H1 (cell line): ENCODE data around the gene FOXC1. TPM values are rescaled to one million over a fixed set of nuclear protein-coding genes. Genes with fewer than 3 reads are reported as not detected.

ENCODE experiments used
- CTCF ChIA-PET: fragments of 300-600 bp; sonication (Branson Sonifier 250); formaldehyde crosslinking; loops from one replicate; lab custom pipeline; 2021; ENCODE audit not compliant: partially characterized antibody; lab: Charles Lee
- POLR2A ChIA-PET: fragments of 300-600 bp; sonication (Branson Sonifier 250); formaldehyde crosslinking; loops from one replicate; lab custom pipeline; 2021; ENCODE audit warnings: inconsistent platforms; ENCODE audit not compliant: partially characterized antibody; lab: Charles Lee
- DNase-seq, 2 experiments: peaks; one replicate each; pipeline versions ENCODE4 v3.0.0 to v3.0.0-alpha.2; 2010 to 2022; ENCODE audit warnings: low spot score in 2 of 2, low read depth in 1 of 2, mixed read lengths in 1 of 2
- FAIRE-seq: peaks from 2 replicates; lab custom pipeline; 2011; peaks lifted over from hg19 to GRCh38; lab: Jason Lieb, UNC
- H2AFZ ChIP-seq: 2 replicates; pipeline ENCODE4 v1.8.1; 2012; ENCODE audit warnings: low read length, inconsistent platforms
- H2AK5ac ChIP-seq: 2 replicates; pipeline ENCODE4 v1.6.1; 2013; ENCODE audit warnings: low read depth, low read length
- H2BK120ac ChIP-seq: replicated peaks from 2 replicates; pipeline ENCODE3; 2013; ENCODE audit warnings: low read depth, low read length, inconsistent platforms
- H2BK12ac ChIP-seq: 2 replicates; pipeline ENCODE4 v1.6.1; 2013; ENCODE audit warnings: low read depth, low read length
- H2BK15ac ChIP-seq: 2 replicates; pipeline ENCODE4 v1.6.1; 2013; ENCODE audit warnings: low read length
- H2BK20ac ChIP-seq: 2 replicates; pipeline ENCODE4 v1.6.1; 2013; ENCODE audit warnings: low read length
- H2BK5ac ChIP-seq: 2 replicates; pipeline ENCODE4 v1.6.1; 2013; ENCODE audit warnings: low read depth, low read length
- H3K14ac ChIP-seq: 2 replicates; pipeline ENCODE4 v1.6.1; 2013; ENCODE audit warnings: inconsistent platforms; ENCODE audit not compliant: insufficient read length
- H3K18ac ChIP-seq: 2 replicates; pipeline ENCODE4 v1.6.1; 2013; ENCODE audit warnings: low read length; ENCODE audit errors: extremely low read depth
- H3K23ac ChIP-seq: 2 replicates; pipeline ENCODE4 v1.6.1; 2013; ENCODE audit warnings: inconsistent platforms; ENCODE audit not compliant: insufficient read length
- H3K23me2 ChIP-seq: 2 replicates; pipeline ENCODE4 v1.6.1; 2013; ENCODE audit warnings: low read depth, low read length
- H3K27ac ChIP-seq: 2 replicates; pipeline ENCODE4 v1.6.1; 2011; ENCODE audit warnings: low read depth, low read length, inconsistent platforms
- H3K27me3 ChIP-seq, 4 experiments: replicated peaks in 1 of 4; 1 replicate in 1 of 4; 2 replicates in 3 of 4; pipeline versions ENCODE4 v1.6.1 to v1.8.1; 2011 to 2013; ENCODE audit warnings: low read length in 3 of 4, mild to moderate bottlenecking in 3 of 4, inconsistent platforms in 2 of 4, mixed read lengths in 2 of 4, moderate library complexity in 1 of 4; ENCODE audit not compliant: control insufficient read depth in 3 of 4, insufficient read depth in 3 of 4; ENCODE audit errors: extremely low read depth in 1 of 4
- H3K36me3 ChIP-seq, 4 experiments: 2 replicates each; pipeline versions ENCODE4 v1.6.1 to v1.8.1; 2011 to 2013; ENCODE audit warnings: mild to moderate bottlenecking in 4 of 4, low read length in 3 of 4, moderate library complexity in 2 of 4, control low read depth in 1 of 4, inconsistent platforms in 1 of 4; ENCODE audit not compliant: insufficient read depth in 4 of 4, control insufficient read depth in 2 of 4
- H3K4ac ChIP-seq: replicated peaks from 2 replicates; pipeline ENCODE3; 2013; ENCODE audit warnings: low read length, low read depth, mixed read lengths, inconsistent platforms; ENCODE audit not compliant: insufficient read length
- H3K4me1 ChIP-seq, 4 experiments: replicated peaks in 1 of 4; 1 replicate in 1 of 4; 2 replicates in 3 of 4; pipeline versions ENCODE4 v1.6.1 to v1.8.1; 2011 to 2013; ENCODE audit warnings: low read length in 3 of 4, inconsistent platforms in 2 of 4, mixed read lengths in 1 of 4; ENCODE audit not compliant: insufficient read depth in 4 of 4, control insufficient read depth in 3 of 4
- H3K4me2 ChIP-seq, 2 experiments: 2 replicates each; pipeline versions ENCODE4 v1.6.1 to v1.8.1; 2011 to 2013; ENCODE audit warnings: low read depth in 2 of 2, low read length in 2 of 2, control low read depth in 1 of 2, inconsistent platforms in 1 of 2, mild to moderate bottlenecking in 1 of 2; ENCODE audit not compliant: insufficient read depth in 1 of 2
- H3K4me3 ChIP-seq, 4 experiments: fragments of 200-600, 300-600 bp in 1 of 4; sonication (generic), shearing (Covaris generic), sonication (Bioruptor Twin) in 1 of 4; 2 replicates each; pipeline versions ENCODE4 v1.5.1 to v1.8.1; 2011 to 2016; ENCODE audit warnings: low read length in 4 of 4, low read depth in 3 of 4, control low read depth in 2 of 4, inconsistent platforms in 2 of 4, mild to moderate bottlenecking in 2 of 4, mixed read lengths in 1 of 4, moderate library complexity in 1 of 4; ENCODE audit not compliant: insufficient read depth in 2 of 4; ENCODE audit errors: extremely low read depth in 1 of 4
- H3K56ac ChIP-seq: replicated peaks from 2 replicates; pipeline ENCODE3; 2013; ENCODE audit warnings: low read depth, mild to moderate bottlenecking, mixed read lengths, low read length, inconsistent platforms; ENCODE audit not compliant: insufficient read length
- H3K79me1 ChIP-seq: 2 replicates; pipeline ENCODE4 v1.6.1; 2013; ENCODE audit warnings: low read depth, low read length, control low read depth
- H3K79me2 ChIP-seq, 2 experiments: 2 replicates each; pipeline versions ENCODE4 v1.6.1 to v1.8.1; 2012 to 2013; ENCODE audit warnings: low read length in 2 of 2, mild to moderate bottlenecking in 2 of 2, inconsistent platforms in 1 of 2; ENCODE audit not compliant: insufficient read depth in 2 of 2, control insufficient read depth in 1 of 2
- H3K9ac ChIP-seq, 4 experiments: replicated peaks in 1 of 4; 1 replicate in 1 of 4; 2 replicates in 3 of 4; pipeline versions ENCODE4 v1.6.1 to v1.8.1; 2011 to 2013; ENCODE audit warnings: low read depth in 3 of 4, low read length in 3 of 4, control low read depth in 2 of 4, mild to moderate bottlenecking in 2 of 4, moderate library complexity in 2 of 4, inconsistent platforms in 1 of 4; ENCODE audit errors: extremely low read depth in 1 of 4
- H3K9me3 ChIP-seq, 2 experiments: 2 replicates each; pipeline versions ENCODE4 v1.6.1 to v1.8.1; 2012 to 2013; ENCODE audit warnings: mild to moderate bottlenecking in 2 of 2, moderate library complexity in 2 of 2, control low read depth in 1 of 2, inconsistent platforms in 1 of 2, low read depth in 1 of 2, low read length in 1 of 2, mixed read lengths in 1 of 2; ENCODE audit not compliant: insufficient read depth in 2 of 2
- H4K20me1 ChIP-seq, 2 experiments: replicated peaks in 1 of 2; 2 replicates each; pipeline versions ENCODE3 to v1.8.1; 2011 to 2013; ENCODE audit warnings: inconsistent platforms in 2 of 2, low read length in 2 of 2, mild to moderate bottlenecking in 1 of 2; ENCODE audit not compliant: insufficient read depth in 2 of 2, control insufficient read depth in 1 of 2
- H4K5ac ChIP-seq: 2 replicates; pipeline ENCODE4 v1.6.1; 2013; ENCODE audit warnings: low read length, low read depth, mixed read lengths, inconsistent platforms; ENCODE audit not compliant: insufficient read length
- H4K8ac ChIP-seq: 2 replicates; pipeline ENCODE4 v1.8.0; 2013; ENCODE audit warnings: mild to moderate bottlenecking, moderate library complexity, low read length, inconsistent platforms; ENCODE audit not compliant: insufficient read depth; ENCODE audit errors: extremely low read depth
- H4K91ac ChIP-seq: replicated peaks from 2 replicates; pipeline ENCODE3; 2013; ENCODE audit warnings: low read length, mixed read lengths, inconsistent platforms; ENCODE audit not compliant: insufficient read length
- ASH2L ChIP-seq: fragments of 200-600, 300-600 bp; sonication (generic); IDR thresholded peaks from one replicate; pipeline ENCODE4 v1.7.1; 2017; ENCODE audit warnings: low read length
- CHD2 ChIP-seq: IDR thresholded peaks from 2 replicates; pipeline ENCODE4 v1.6.1; 2012; ENCODE audit warnings: low read length, improper control_type of control experiment
- EZH2 ChIP-seq: fragments of 200-600 bp; sonication (generic); IDR thresholded peaks from 2 replicates; pipeline ENCODE4 v1.7.1; 2012; ENCODE audit warnings: low read depth, mild to moderate bottlenecking, moderate library complexity, low read length, inconsistent platforms; ENCODE audit not compliant: severe bottlenecking
- MAFK ChIP-seq: IDR thresholded peaks from 2 replicates; pipeline ENCODE4 v1.6.1; 2012; ENCODE audit warnings: low read depth, mild to moderate bottlenecking, improper control_type of control experiment, low read length
- SRF ChIP-seq: IDR thresholded peaks from 2 replicates; pipeline ENCODE4 v1.6.1; 2011; ENCODE audit warnings: mild to moderate bottlenecking, low read depth, low read length, moderate library complexity
- WGBS, 2 experiments: shearing (Covaris generic) in 1 of 2; methylation state at CpG; one replicate each; pipeline versions ENCODE4 v1.1.6 to v1.1.7; 2013 to 2015; ENCODE audit warnings: low lambda C conversion rate in 2 of 2, mixed read lengths in 2 of 2, inconsistent platforms in 1 of 2, low coverage in 1 of 2, missing lambda C conversion rate in 1 of 2; ENCODE audit not compliant: insufficient replicate concordance in 2 of 2, insufficient coverage in 1 of 2, insufficient read length in 1 of 2; ENCODE audit errors: extremely low coverage in 1 of 2, missing lambda C conversion rate in 1 of 2; 5-methylcytosine and 5-hydroxymethylcytosine counted together
- polyA plus RNA-seq, 7 experiments: library from polyadenylated mRNA; depleted of rRNA in 3 of 7; stranded (reverse) in 5 of 7; unstranded in 2 of 7; fragments of >200 nt in 5 of 7; fragments of 200-250 nt in 2 of 7; gene quantifications; 1 replicate in 5 of 7; 2 replicates in 1 of 7; 4 replicates in 1 of 7; pipeline versions ENCODE4 v1.2.1 to v1.2.3, GENCODE V29; 2011 to 2013; ENCODE audit warnings: missing spikeins in 2 of 7, mixed read lengths in 2 of 7
- total RNA-seq: library from RNA; stranded (reverse); fragmentation: NEBNext Ultra II Directional; extraction: Animal tissue kit (Norgen Biotek cat#: 25700); gene quantifications from 2 replicates; pipeline ENCODE4 v1.2.1, GENCODE V29; 2021
- TF ChIP-seq, protein P1 (sequence below), 3 experiments: IDR thresholded peaks; 1 replicate in 2 of 3; 2 replicates in 1 of 3; pipeline versions ENCODE4 v1.5.1 to v1.6.1; 2011; ENCODE audit warnings: low read length in 3 of 3, mild to moderate bottlenecking in 3 of 3, inconsistent platforms in 2 of 3, low read depth in 1 of 3, moderate library complexity in 1 of 3; ENCODE audit not compliant: insufficient read depth in 1 of 3; ENCODE audit errors: control extremely low read depth in 1 of 3

Gene FOXC1
- total and polyA plus RNA-seq, 2 of the 8 experiments (the other 6 are each of a cell fraction or from before 2014, with no cell fraction given): 0.22 TPM; not detected in 1

DNA sequence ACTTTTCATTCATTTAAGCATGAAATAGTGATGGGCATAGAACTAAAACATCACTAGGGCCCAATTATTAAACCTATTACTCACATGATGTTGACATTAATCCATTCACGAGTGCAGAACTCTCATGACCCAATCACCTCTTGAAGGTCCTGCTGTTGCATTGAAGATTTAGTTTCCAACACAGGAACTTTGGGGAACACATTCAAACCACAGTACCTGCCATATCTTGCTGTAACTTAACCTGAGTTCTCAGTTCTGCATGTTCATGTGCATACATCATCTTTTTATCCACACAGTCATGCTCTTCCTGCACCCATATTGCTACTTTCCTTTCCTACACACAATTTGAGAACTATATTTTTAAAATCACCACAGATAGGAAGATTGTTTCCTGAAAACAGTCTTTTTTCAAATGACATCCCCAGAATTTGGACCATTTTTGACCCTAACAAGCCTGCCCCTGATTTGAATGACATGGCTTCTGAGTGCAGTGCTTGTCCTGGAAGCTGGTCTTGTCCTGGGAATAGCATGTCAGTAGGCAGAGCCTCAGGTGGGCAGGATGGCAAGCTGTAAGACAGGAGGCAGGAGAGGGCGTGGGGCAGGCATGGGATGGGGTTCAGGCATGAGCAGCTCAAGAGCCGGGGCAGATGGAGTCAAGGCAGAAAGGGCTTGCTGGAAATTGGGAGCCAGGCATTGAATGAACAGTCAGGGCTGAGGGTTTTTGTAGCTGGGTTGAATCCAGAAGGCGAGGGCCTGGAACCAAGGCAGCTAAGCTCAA, 49.2 kb upstream of the FOXC1 start:
- WGBS, 2 experiments: 81% methylated on average over 4 of the region's 4 CpGs; no CpG with 5 or more reads in 1 of the 2 experiments
- H3K18ac ChIP-seq: no peak overlapping the region
- no peak overlapping the region for H4K91ac ChIP-seq
- DNase-seq: no peak
- no peaks in the 10 kb centered on the region for H3K36me3 ChIP-seq
- H3K9ac ChIP-seq: no peak overlapping the region
- FAIRE-seq: no peak
- H3K4me1 ChIP-seq: peaks cover 0 to 4% (median 2%) of the 10 kb centered on the region in 4 experiments; a peak in 1 of 7 replicates
- H3K23me2 ChIP-seq: no peaks in the 10 kb centered on the region
- no peak for TF ChIP-seq SRF
- TF ChIP-seq, protein P1, sequence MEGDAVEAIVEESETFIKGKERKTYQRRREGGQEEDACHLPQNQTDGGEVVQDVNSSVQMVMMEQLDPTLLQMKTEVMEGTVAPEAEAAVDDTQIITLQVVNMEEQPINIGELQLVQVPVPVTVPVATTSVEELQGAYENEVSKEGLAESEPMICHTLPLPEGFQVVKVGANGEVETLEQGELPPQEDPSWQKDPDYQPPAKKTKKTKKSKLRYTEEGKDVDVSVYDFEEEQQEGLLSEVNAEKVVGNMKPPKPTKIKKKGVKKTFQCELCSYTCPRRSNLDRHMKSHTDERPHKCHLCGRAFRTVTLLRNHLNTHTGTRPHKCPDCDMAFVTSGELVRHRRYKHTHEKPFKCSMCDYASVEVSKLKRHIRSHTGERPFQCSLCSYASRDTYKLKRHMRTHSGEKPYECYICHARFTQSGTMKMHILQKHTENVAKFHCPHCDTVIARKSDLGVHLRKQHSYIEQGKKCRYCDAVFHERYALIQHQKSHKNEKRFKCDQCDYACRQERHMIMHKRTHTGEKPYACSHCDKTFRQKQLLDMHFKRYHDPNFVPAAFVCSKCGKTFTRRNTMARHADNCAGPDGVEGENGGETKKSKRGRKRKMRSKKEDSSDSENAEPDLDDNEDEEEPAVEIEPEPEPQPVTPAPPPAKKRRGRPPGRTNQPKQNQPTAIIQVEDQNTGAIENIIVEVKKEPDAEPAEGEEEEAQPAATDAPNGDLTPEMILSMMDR (IDR thresholded peaks at IDR 0.05; ENCODE audit: control extremely low read depth in 1 of 3, insufficient read depth in 1 of 3, low read depth in 1 of 3, low read length in 3 of 3): no peak
- TF ChIP-seq MAFK: no peak
- TF ChIP-seq CHD2: no peak
- no peak for TF ChIP-seq ASH2L
- no peak for TF ChIP-seq EZH2
- ChIA-PET CTCF (interaction anchor here (1.4 to 2.6 kb wide), 3 partner anchors 8 to 86 kb away, joined by 4 to 19 read pairs (median 7); no protein-coding TSS in a partner anchor), POLR2A (no interaction called here)
- H4K5ac ChIP-seq: no peak overlapping the region
- no peak overlapping the region for H3K56ac ChIP-seq
- H3K4me2 ChIP-seq: no peak overlapping the region
- H2BK12ac ChIP-seq: no peak overlapping the region
- H3K23ac ChIP-seq: no peak overlapping the region
- no peak overlapping the region for H2BK15ac ChIP-seq
- no peak overlapping the region for H2AFZ ChIP-seq
- no peak overlapping the region for H3K4ac ChIP-seq
- peaks cover 0 to 2% of the 10 kb centered on the region in 2 experiments; a peak in 1 of 4 replicates for H3K9me3 ChIP-seq
- no peak overlapping the region for H3K27ac ChIP-seq
- no peaks in the 10 kb centered on the region for H3K27me3 ChIP-seq
- H2BK20ac ChIP-seq: no peak overlapping the region
- H2AK5ac ChIP-seq: no peak overlapping the region
- no peak overlapping the region for H4K8ac ChIP-seq
- H3K4me3 ChIP-seq: no peak overlapping the region
- H3K14ac ChIP-seq: no peak overlapping the region
- no peaks in the 10 kb centered on the region for H3K79me1 ChIP-seq
- H4K20me1 ChIP-seq: no peaks in the 10 kb centered on the region
- no peak overlapping the region for H2BK5ac ChIP-seq
- H2BK120ac ChIP-seq: no peak overlapping the region
- no peaks in the 10 kb centered on the region for H3K79me2 ChIP-seq
